ENCODE results near the gene FRMPD1. TPM values are rescaled to one million over a fixed set of nuclear protein-coding genes. Genes with fewer than 3 reads are reported as not detected.

FRMPD1 gene
- total and polyA plus RNA-seq, 9 donors = 0.01 to 0.46 (median 0.26) TPM; not detected in 4

DNA sequence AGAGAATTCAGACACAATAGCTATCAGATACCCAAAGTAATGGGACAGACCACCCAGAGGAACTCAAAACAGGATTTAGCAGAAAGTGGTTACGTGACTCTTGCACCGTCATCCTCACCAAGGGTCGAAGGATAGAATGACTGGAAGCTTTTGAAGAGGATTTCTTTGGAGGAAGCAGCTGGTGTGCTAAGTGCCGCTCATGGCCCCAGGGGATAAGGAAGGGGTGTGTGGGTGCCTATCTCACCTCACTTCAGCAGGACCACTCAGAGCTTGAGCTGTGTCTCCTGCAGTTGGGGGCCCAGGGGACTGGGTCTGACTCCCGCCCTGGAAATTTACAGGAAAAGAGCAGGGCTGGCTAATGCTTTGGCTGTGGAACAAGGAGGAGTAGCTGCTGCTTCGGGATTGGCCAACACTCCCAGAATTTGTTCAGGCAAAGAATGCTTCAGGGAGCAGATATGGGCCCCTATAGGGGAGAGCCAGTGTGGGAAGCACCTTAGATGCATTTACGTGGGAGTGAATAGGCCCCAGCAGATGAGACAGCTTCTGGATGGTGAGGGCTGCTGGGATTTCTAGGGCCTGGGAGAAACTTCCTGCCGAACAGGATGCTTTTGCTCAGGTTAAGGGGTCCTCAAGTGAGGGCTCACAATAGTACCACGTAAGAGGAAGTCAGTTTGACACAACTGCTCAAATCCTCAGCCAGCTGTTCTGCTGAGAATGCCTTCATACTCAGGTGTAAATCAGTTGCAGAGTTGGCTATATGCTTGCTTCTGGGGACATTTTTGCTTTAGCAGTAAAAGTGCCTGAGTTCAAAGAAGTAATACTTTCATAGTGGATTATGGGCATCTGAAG, 29.3 kb upstream of the FRMPD1 start:
- intact Hi-C loops (cut with DNase I) = no loop called here
- 48 to 55% (median 49%) methylated on average over 9 of the region's 9 CpGs for WGBS, 3 donors

DNA sequence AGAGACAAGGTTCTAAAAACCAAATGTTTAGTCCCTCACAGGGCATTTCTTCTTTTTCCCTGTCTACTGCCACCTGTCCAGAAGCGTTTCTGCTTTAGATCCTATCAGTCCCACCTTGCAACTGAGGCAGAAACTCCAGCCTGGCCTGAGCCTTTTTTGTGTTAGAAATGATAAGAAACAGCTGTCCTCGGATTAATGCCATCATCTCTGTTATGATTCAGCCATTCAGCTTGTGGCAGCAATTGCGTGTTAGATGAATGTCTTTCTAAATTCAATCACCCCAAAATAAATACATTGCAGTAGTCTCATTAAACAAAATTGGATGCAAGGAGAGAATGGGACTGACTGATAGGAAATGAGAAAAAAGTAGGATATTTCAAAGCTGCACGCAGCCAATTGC, 28.3 kb upstream of the FRMPD1 start:
- no peaks in the 10 kb centered on the region for H3K4me1 ChIP-seq (ENCODE audit: insufficient read depth)
- no peaks in the 10 kb centered on the region for H3K36me3 ChIP-seq
- H3K9me3 ChIP-seq = no peaks in the 10 kb centered on the region
- no peak for DNase-seq
- intact Hi-C loops (cut with DNase I) = no loop called here
- H3K27ac ChIP-seq = no peak overlapping the region
- H3K4me3 ChIP-seq = no peak overlapping the region
- WGBS, 3 donors = 68 to 75% (median 71%) methylated on average over 4 of the region's 4 CpGs
- TF ChIP-seq, protein P1, sequence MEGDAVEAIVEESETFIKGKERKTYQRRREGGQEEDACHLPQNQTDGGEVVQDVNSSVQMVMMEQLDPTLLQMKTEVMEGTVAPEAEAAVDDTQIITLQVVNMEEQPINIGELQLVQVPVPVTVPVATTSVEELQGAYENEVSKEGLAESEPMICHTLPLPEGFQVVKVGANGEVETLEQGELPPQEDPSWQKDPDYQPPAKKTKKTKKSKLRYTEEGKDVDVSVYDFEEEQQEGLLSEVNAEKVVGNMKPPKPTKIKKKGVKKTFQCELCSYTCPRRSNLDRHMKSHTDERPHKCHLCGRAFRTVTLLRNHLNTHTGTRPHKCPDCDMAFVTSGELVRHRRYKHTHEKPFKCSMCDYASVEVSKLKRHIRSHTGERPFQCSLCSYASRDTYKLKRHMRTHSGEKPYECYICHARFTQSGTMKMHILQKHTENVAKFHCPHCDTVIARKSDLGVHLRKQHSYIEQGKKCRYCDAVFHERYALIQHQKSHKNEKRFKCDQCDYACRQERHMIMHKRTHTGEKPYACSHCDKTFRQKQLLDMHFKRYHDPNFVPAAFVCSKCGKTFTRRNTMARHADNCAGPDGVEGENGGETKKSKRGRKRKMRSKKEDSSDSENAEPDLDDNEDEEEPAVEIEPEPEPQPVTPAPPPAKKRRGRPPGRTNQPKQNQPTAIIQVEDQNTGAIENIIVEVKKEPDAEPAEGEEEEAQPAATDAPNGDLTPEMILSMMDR (IDR thresholded peaks at IDR 0.05) = no peak
- TF ChIP-seq POLR2A (IDR thresholded peaks at IDR 0.05) (no peak), EP300 (IDR thresholded peaks at IDR 0.05) (no peak)
- no peaks in the 10 kb centered on the region for H3K27me3 ChIP-seq

More for the DNA sequence above, 29.3 kb upstream of the FRMPD1 start:
- Histone ChIP-seq H3K9me3 (no peaks in the 10 kb centered on the region), H3K27ac (no peak overlapping the region), H3K36me3 (no peaks in the 10 kb centered on the region), H3K4me1 (ENCODE audit: insufficient read depth) (no peaks in the 10 kb centered on the region), H3K27me3 (no peaks in the 10 kb centered on the region), H3K4me3 (no peak overlapping the region)
- TF ChIP-seq, protein P1 (IDR thresholded peaks at IDR 0.05) = no peak
- TF ChIP-seq EP300 (IDR thresholded peaks at IDR 0.05) (no peak), POLR2A (IDR thresholded peaks at IDR 0.05) (no peak)
- no peak for DNase-seq

DNA sequence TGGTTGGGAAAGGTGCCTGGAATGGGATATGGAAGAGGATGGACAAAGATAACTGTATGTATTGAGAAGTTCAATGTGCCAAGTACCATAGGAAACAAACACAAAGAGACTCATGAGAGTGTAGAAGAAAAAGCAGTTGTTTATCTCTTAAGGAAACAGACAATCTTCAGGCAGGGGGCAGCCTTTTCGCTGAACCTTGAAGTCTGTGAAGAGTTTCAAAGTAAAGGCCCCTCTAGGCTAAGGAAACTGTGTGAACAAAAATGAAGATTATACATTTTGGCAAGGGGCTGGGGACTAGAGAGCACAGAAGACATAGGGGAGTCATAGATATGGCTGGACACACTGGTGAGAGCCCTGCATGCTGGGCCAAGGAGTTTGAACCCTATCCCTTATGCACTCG, 27.5 kb upstream of the FRMPD1 start:
- TF ChIP-seq EP300 (IDR thresholded peaks at IDR 0.05) (no peak), POLR2A (IDR thresholded peaks at IDR 0.05) (no peak)
- TF ChIP-seq, protein P1 (IDR thresholded peaks at IDR 0.05) = no peak
- H3K4me1 ChIP-seq (ENCODE audit: insufficient read depth) = no peaks in the 10 kb centered on the region
- WGBS, 3 donors = 72 to 80% (median 74%) methylated on average over 2 of the region's 2 CpGs
- no peaks in the 10 kb centered on the region for H3K27me3 ChIP-seq
- intact Hi-C loops (cut with DNase I) = no loop called here
- no peak overlapping the region for H3K4me3 ChIP-seq
- no peak for DNase-seq
- H3K9me3 ChIP-seq = no peaks in the 10 kb centered on the region
- H3K36me3 ChIP-seq = no peaks in the 10 kb centered on the region
- H3K27ac ChIP-seq = no peak overlapping the region

DNA sequence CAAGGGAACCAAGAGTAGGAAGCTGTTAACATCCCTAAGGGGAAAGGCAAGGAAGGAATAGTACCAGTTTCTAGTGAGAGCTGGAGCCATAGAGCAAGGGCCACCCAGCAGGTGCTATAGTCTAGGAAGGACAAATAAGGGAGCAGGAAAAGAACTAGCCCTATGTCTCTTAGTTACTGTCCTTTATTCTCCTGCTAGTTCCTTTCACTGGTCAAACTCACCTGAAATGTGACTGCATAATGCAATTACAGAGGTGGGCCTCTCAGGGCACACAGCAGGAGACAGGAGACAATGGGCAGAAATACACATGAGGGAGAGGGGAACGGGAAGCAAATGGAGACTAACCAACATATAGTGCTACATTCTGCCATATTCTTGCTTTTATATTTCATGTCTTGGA, 26.7 kb upstream of the FRMPD1 start:
- Histone ChIP-seq H3K27me3 (no peaks in the 10 kb centered on the region), H3K36me3 (no peaks in the 10 kb centered on the region), H3K9me3 (no peaks in the 10 kb centered on the region), H3K4me3 (no peak overlapping the region), H3K4me1 (ENCODE audit: insufficient read depth) (no peaks in the 10 kb centered on the region), H3K27ac (no peak overlapping the region)
- 68 to 80% (median 79%) methylated on average over 1 of the region's 1 CpG for WGBS, 3 donors
- TF ChIP-seq EP300 (IDR thresholded peaks at IDR 0.05) = no peak
- TF ChIP-seq, protein P1 (IDR thresholded peaks at IDR 0.05) = no peak
- TF ChIP-seq POLR2A (IDR thresholded peaks at IDR 0.05) = no peak
- intact Hi-C loops (cut with DNase I) = no loop called here
- no peak for DNase-seq

All from ovary (tissue), 9 donors.